ENCODE measurements around the gene GRIA3.

The GRIA3 gene

DNA sequence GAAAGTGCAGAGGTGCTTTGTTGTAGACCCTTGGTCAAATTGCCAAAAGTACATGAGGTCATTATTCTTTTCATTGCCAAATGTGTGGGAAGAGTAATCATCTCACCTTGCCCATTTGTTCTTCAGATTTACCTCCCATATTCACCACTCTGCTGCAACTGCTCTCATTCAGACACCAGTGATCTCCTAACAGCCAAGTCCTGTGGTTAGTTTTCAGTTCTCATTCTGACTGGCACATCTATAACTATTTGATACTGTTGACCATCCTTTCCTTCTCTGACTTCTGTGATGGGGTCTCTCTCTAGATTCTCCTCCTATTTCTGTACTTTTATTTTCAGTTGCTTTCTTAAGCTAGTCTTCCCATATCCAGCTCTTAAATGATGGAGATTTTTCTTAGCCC, 39.8 kb downstream of the GRIA3 start:
- Histone ChIP-seq H3K4ac (ENCODE audit: low read depth, low read length) (no peak overlapping the region), H3K4me1 (ENCODE audit: control insufficient read depth, low read depth, low read length) (no peaks in the 10 kb centered on the region), H3K9ac (ENCODE audit: low read length) (no peak overlapping the region), H4K5ac (ENCODE audit: low read length) (no peak overlapping the region), H3K27ac (ENCODE audit: low read depth, low read length) (no peak overlapping the region), H3K56ac (ENCODE audit: low read length) (no peak overlapping the region), H3K4me2 (ENCODE audit: low read length) (no peak overlapping the region), H3K36me3 (ENCODE audit: control insufficient read depth, insufficient read depth, low read length) (no peaks in the 10 kb centered on the region), H4K8ac (ENCODE audit: low read depth, low read length) (no peak overlapping the region), H3K79me2 (ENCODE audit: control insufficient read depth, insufficient read depth, low read length) (no peaks in the 10 kb centered on the region), H2BK15ac (replicated peaks; ENCODE audit: low read depth) (no peak overlapping the region), H3K23ac (ENCODE audit: low read length) (no peak overlapping the region), H3K4me3 (ENCODE audit: low read length) (no peak overlapping the region), H3K27me3 (ENCODE audit: insufficient read depth, low read length, poor library complexity) (no peaks in the 10 kb centered on the region), H3K18ac (ENCODE audit: low read length) (no peak overlapping the region), H3K79me1 (ENCODE audit: low read length) (no peaks in the 10 kb centered on the region), H2BK120ac (ENCODE audit: low read depth, low read length) (no peak overlapping the region), H2BK5ac (ENCODE audit: low read length) (no peak overlapping the region), H2AK5ac (ENCODE audit: low read length) (no peak overlapping the region)
- DNase-seq = no peak

GRCh38 chrX:123230798-123231197, 46.7 kb downstream of the GRIA3 start:
- Histone ChIP-seq H3K27ac (ENCODE audit: low read depth, low read length) (no peak overlapping the region), H3K4ac (ENCODE audit: low read depth, low read length) (no peak overlapping the region), H2BK120ac (ENCODE audit: low read depth, low read length) (no peak overlapping the region), H3K4me3 (ENCODE audit: low read length) (no peak overlapping the region), H4K5ac (ENCODE audit: low read length) (no peak overlapping the region), H3K4me2 (ENCODE audit: low read length) (no peak overlapping the region), H3K36me3 (ENCODE audit: control insufficient read depth, insufficient read depth, low read length) (no peaks in the 10 kb centered on the region), H3K18ac (ENCODE audit: low read length) (no peak overlapping the region), H2AK5ac (ENCODE audit: low read length) (no peak overlapping the region), H3K23ac (ENCODE audit: low read length) (no peak overlapping the region), H3K56ac (ENCODE audit: low read length) (no peak overlapping the region), H3K9ac (ENCODE audit: low read length) (no peak overlapping the region), H3K4me1 (ENCODE audit: control insufficient read depth, low read depth, low read length) (no peaks in the 10 kb centered on the region), H3K79me2 (ENCODE audit: control insufficient read depth, insufficient read depth, low read length) (no peaks in the 10 kb centered on the region), H2BK15ac (replicated peaks; ENCODE audit: low read depth) (no peak overlapping the region), H3K79me1 (ENCODE audit: low read length) (no peaks in the 10 kb centered on the region), H2BK5ac (ENCODE audit: low read length) (no peak overlapping the region), H4K8ac (ENCODE audit: low read depth, low read length) (no peak overlapping the region), H3K27me3 (ENCODE audit: insufficient read depth, low read length, poor library complexity) (no peaks in the 10 kb centered on the region)
- peak; percentile 42 for DNase-seq
- no CpG with 5 or more reads among the region's 2 CpGs for WGBS (ENCODE audit: extremely low coverage, insufficient coverage, low lambda C conversion rate)

- H3K56ac ChIP-seq (ENCODE audit: low read length) = no peak overlapping the region
- no peak overlapping the region for H4K8ac ChIP-seq (ENCODE audit: low read depth, low read length)
- no peak overlapping the region for H3K18ac ChIP-seq (ENCODE audit: low read length)
- H2BK120ac ChIP-seq (ENCODE audit: low read depth, low read length) = no peak overlapping the region
- no peaks in the 10 kb centered on the region for H3K79me2 ChIP-seq (ENCODE audit: control insufficient read depth, insufficient read depth, low read length)
- H2BK5ac ChIP-seq (ENCODE audit: low read length) = no peak overlapping the region
- no peaks in the 10 kb centered on the region for H3K4me1 ChIP-seq (ENCODE audit: control insufficient read depth, low read depth, low read length)
- H3K27ac ChIP-seq (ENCODE audit: low read depth, low read length) = no peak overlapping the region
- peak; percentile 38 for DNase-seq
- H3K4me2 ChIP-seq (ENCODE audit: low read length) = no peak overlapping the region
- H4K5ac ChIP-seq (ENCODE audit: low read length) = no peak overlapping the region
- H3K4ac ChIP-seq (ENCODE audit: low read depth, low read length) = no peak overlapping the region
- no peaks in the 10 kb centered on the region for H3K27me3 ChIP-seq (ENCODE audit: insufficient read depth, low read length, poor library complexity)
- no peak overlapping the region for H3K23ac ChIP-seq (ENCODE audit: low read length)
- no peak overlapping the region for H2BK15ac ChIP-seq (replicated peaks; ENCODE audit: low read depth)
- H3K4me3 ChIP-seq (ENCODE audit: low read length) = no peak overlapping the region
- no peaks in the 10 kb centered on the region for H3K36me3 ChIP-seq (ENCODE audit: control insufficient read depth, insufficient read depth, low read length)
- H3K79me1 ChIP-seq (ENCODE audit: low read length) = no peaks in the 10 kb centered on the region
- no peak overlapping the region for H2AK5ac ChIP-seq (ENCODE audit: low read length)
- no peak overlapping the region for H3K9ac ChIP-seq (ENCODE audit: low read length)
Observed at GRCh38 chrX:123236859-123237258, 52.8 kb downstream of the GRIA3 start.

- Histone ChIP-seq H3K27me3 (ENCODE audit: insufficient read depth, low read length, poor library complexity) (no peaks in the 10 kb centered on the region), H3K4me3 (ENCODE audit: low read length) (no peak overlapping the region), H3K79me1 (ENCODE audit: low read length) (no peaks in the 10 kb centered on the region), H3K4me1 (ENCODE audit: control insufficient read depth, low read depth, low read length) (no peaks in the 10 kb centered on the region), H3K23ac (ENCODE audit: low read length) (no peak overlapping the region), H3K79me2 (ENCODE audit: control insufficient read depth, insufficient read depth, low read length) (no peaks in the 10 kb centered on the region), H3K9ac (ENCODE audit: low read length) (no peak overlapping the region), H4K5ac (ENCODE audit: low read length) (no peak overlapping the region), H2BK15ac (replicated peaks; ENCODE audit: low read depth) (no peak overlapping the region), H2BK120ac (ENCODE audit: low read depth, low read length) (no peak overlapping the region), H3K4me2 (ENCODE audit: low read length) (no peak overlapping the region), H4K8ac (ENCODE audit: low read depth, low read length) (no peak overlapping the region), H3K56ac (ENCODE audit: low read length) (no peak overlapping the region), H3K36me3 (ENCODE audit: control insufficient read depth, insufficient read depth, low read length) (no peaks in the 10 kb centered on the region), H3K4ac (ENCODE audit: low read depth, low read length) (no peak overlapping the region), H3K18ac (ENCODE audit: low read length) (no peak overlapping the region), H2AK5ac (ENCODE audit: low read length) (no peak overlapping the region), H3K27ac (ENCODE audit: low read depth, low read length) (no peak overlapping the region), H2BK5ac (ENCODE audit: low read length) (no peak overlapping the region)
- no CpG with 5 or more reads among the region's 3 CpGs for WGBS (ENCODE audit: extremely low coverage, insufficient coverage, low lambda C conversion rate)
- no peak for DNase-seq
Observed at GRCh38 chrX:123237271-123237670, 53.2 kb downstream of the GRIA3 start.

DNA sequence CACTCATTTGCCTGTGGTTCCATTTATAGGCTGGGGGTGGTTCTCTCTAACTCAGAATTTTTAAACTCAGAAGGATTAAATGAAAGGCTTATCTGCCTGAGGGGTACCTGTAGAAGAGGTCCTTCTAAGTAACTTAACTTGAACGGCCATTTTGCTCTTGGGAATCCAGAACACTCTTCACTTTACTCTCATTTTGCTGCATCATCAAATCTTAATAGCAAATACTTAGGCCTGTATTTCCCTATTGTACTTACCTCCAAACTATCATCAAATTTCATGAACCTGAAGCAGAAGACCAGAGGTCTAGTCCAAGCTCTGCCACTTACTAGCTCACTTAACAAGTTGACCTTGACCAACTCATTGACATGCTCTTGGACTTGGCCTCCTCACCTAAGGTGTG, 70.4 kb downstream of the GRIA3 start:
- DNase-seq = no peak
- no peak overlapping the region for H3K23ac ChIP-seq (ENCODE audit: low read length)
- no peak overlapping the region for H2BK5ac ChIP-seq (ENCODE audit: low read length)
- no peak overlapping the region for H3K18ac ChIP-seq (ENCODE audit: low read length)
- no peak overlapping the region for H4K5ac ChIP-seq (ENCODE audit: low read length)
- no peak overlapping the region for H3K4me3 ChIP-seq (ENCODE audit: low read length)
- no peaks in the 10 kb centered on the region for H3K79me1 ChIP-seq (ENCODE audit: low read length)
- H3K79me2 ChIP-seq (ENCODE audit: control insufficient read depth, insufficient read depth, low read length) = no peaks in the 10 kb centered on the region
- H3K27ac ChIP-seq (ENCODE audit: low read depth, low read length) = no peak overlapping the region
- H2BK15ac ChIP-seq (replicated peaks; ENCODE audit: low read depth) = no peak overlapping the region
- H3K9ac ChIP-seq (ENCODE audit: low read length) = no peak overlapping the region
- no peak overlapping the region for H4K8ac ChIP-seq (ENCODE audit: low read depth, low read length)
- no peak overlapping the region for H3K4me2 ChIP-seq (ENCODE audit: low read length)
- no peaks in the 10 kb centered on the region for H3K27me3 ChIP-seq (ENCODE audit: insufficient read depth, low read length, poor library complexity)
- no peak overlapping the region for H2BK120ac ChIP-seq (ENCODE audit: low read depth, low read length)
- no peak overlapping the region for H2AK5ac ChIP-seq (ENCODE audit: low read length)
- no CpG with 5 or more reads among the region's 1 CpG for WGBS (ENCODE audit: extremely low coverage, insufficient coverage, low lambda C conversion rate)
- H3K36me3 ChIP-seq (ENCODE audit: control insufficient read depth, insufficient read depth, low read length) = no peaks in the 10 kb centered on the region
- H3K4me1 ChIP-seq (ENCODE audit: control insufficient read depth, low read depth, low read length) = no peaks in the 10 kb centered on the region
- H3K56ac ChIP-seq (ENCODE audit: low read length) = no peak overlapping the region
- H3K4ac ChIP-seq (ENCODE audit: low read depth, low read length) = no peak overlapping the region

GRCh38 chrX:123256378-123256777, 72.3 kb downstream of the GRIA3 start:
- no peak overlapping the region for H3K56ac ChIP-seq (ENCODE audit: low read length)
- no CpG with 5 or more reads among the region's 1 CpG for WGBS (ENCODE audit: extremely low coverage, insufficient coverage, low lambda C conversion rate)
- no peak overlapping the region for H3K9ac ChIP-seq (ENCODE audit: low read length)
- H3K79me1 ChIP-seq (ENCODE audit: low read length) = no peaks in the 10 kb centered on the region
- H2AK5ac ChIP-seq (ENCODE audit: low read length) = no peak overlapping the region
- no peak overlapping the region for H2BK120ac ChIP-seq (ENCODE audit: low read depth, low read length)
- no peaks in the 10 kb centered on the region for H3K27me3 ChIP-seq (ENCODE audit: insufficient read depth, low read length, poor library complexity)
- H3K4me2 ChIP-seq (ENCODE audit: low read length) = no peak overlapping the region
- no peak overlapping the region for H3K4me3 ChIP-seq (ENCODE audit: low read length)
- no peak overlapping the region for H2BK15ac ChIP-seq (replicated peaks; ENCODE audit: low read depth)
- no peak overlapping the region for H2BK5ac ChIP-seq (ENCODE audit: low read length)
- H3K18ac ChIP-seq (ENCODE audit: low read length) = no peak overlapping the region
- DNase-seq = no peak
- no peaks in the 10 kb centered on the region for H3K4me1 ChIP-seq (ENCODE audit: control insufficient read depth, low read depth, low read length)
- no peaks in the 10 kb centered on the region for H3K36me3 ChIP-seq (ENCODE audit: control insufficient read depth, insufficient read depth, low read length)
- H3K79me2 ChIP-seq (ENCODE audit: control insufficient read depth, insufficient read depth, low read length) = no peaks in the 10 kb centered on the region
- no peak overlapping the region for H3K4ac ChIP-seq (ENCODE audit: low read depth, low read length)
- no peak overlapping the region for H4K5ac ChIP-seq (ENCODE audit: low read length)
- no peak overlapping the region for H4K8ac ChIP-seq (ENCODE audit: low read depth, low read length)
- H3K23ac ChIP-seq (ENCODE audit: low read length) = no peak overlapping the region
- H3K27ac ChIP-seq (ENCODE audit: low read depth, low read length) = no peak overlapping the region

Data from mesendoderm (in vitro differentiated cells).